BJ (cell line): ENCODE measurements around the gene PFKFB4. TPM values are rescaled to one million over a fixed set of nuclear protein-coding genes. Genes with fewer than 3 reads are reported as not detected.

Source experiments
- CTCF ChIA-PET: fragments of 350-600 bp; formaldehyde crosslinking; extraction: SDS; loops from one replicate; lab custom pipeline; 2021; ENCODE audit warnings: antibody characterized with exemption, inconsistent platforms; lab: Yijun Ruan, JAX
- POLR2A ChIA-PET: fragments of 300-600 bp; sonication (Branson Sonifier 250); formaldehyde crosslinking; extraction: SDS; loops from one replicate; lab custom pipeline; 2021; ENCODE audit warnings: antibody characterized with exemption; lab: Charles Lee
- DNase-seq: peaks from one replicate; pipeline ENCODE4 v3.0.0-alpha.2; 2011; ENCODE audit warnings: low read depth
- H3K27me3 ChIP-seq: 2 replicates; pipeline ENCODE4 v1.6.0; 2011; ENCODE audit warnings: low read length; ENCODE audit not compliant: control insufficient read depth, insufficient read depth
- H3K36me3 ChIP-seq: 2 replicates; pipeline ENCODE4 v1.5.1; 2011; ENCODE audit warnings: low read length; ENCODE audit not compliant: control insufficient read depth, insufficient read depth
- H3K4me3 ChIP-seq: 2 replicates; pipeline ENCODE4 v1.5.1; 2011; ENCODE audit warnings: low read depth, mild to moderate bottlenecking, control low read depth, low read length
- CTCF ChIP-seq: IDR thresholded peaks from 2 replicates; pipeline ENCODE4 v1.5.1; 2011; ENCODE audit warnings: low read depth, mild to moderate bottlenecking, control low read depth, inconsistent platforms, low read length, moderate library complexity; ENCODE audit not compliant: insufficient read depth
- polyA plus RNA-seq: library from polyadenylated mRNA; depleted of rRNA; stranded (reverse); fragments of >200 nt; gene quantifications from 2 replicates; pipeline ENCODE4 v1.2.3, GENCODE V29; 2011

PFKFB4 gene
- polyA plus RNA-seq, 1 experiment = 12.8 TPM

GRCh38 chr3:48562367-48563095 lies 5.9 kb upstream of the PFKFB4 start:
- DNase-seq = no peak
- Histone ChIP-seq H3K36me3 (peaks cover 10% of the 10 kb centered on the region), H3K4me3 (no peak overlapping the region), H3K27me3 (no peaks in the 10 kb centered on the region)
- CTCF ChIA-PET = interaction anchor here (1.0 to 3.4 kb wide), 3 partner anchors 13 to 101 kb away, joined by 3 to 21 read pairs (median 6); partner anchors contain the start of genes CELSR3 and SLC26A6
- TF ChIP-seq CTCF = no peak
- POLR2A ChIA-PET = no interaction called here

GRCh38 chr3:48561045-48561736 lies 4.6 kb upstream of the PFKFB4 start:
- CTCF ChIA-PET = interaction anchor here (1.0 to 4.3 kb wide), 9 partner anchors 10 to 123 kb away, joined by 3 to 43 read pairs (median 6); partner anchors contain the start of genes CELSR3, COL7A1 and SLC26A6
- Histone ChIP-seq H3K27me3 (no peaks in the 10 kb centered on the region), H3K4me3 (peak overlapping the region; percentile 23; the same call in 1 of the 2 replicates), H3K36me3 (peaks cover 10% of the 10 kb centered on the region)
- POLR2A ChIA-PET = interaction anchor here (0.6 kb wide), 1 partner anchor 1566 kb away, joined by 7 read pairs; no protein-coding TSS in a partner anchor
- peak; percentile 59 for TF ChIP-seq CTCF
- DNase-seq = no peak

- ChIA-PET POLR2A (interaction anchor here (0.6 kb wide), 1 partner anchor 1566 kb away, joined by 7 read pairs; no protein-coding TSS in a partner anchor), CTCF (interaction anchor here (1.0 to 4.3 kb wide), 10 partner anchors 11 to 123 kb away, joined by 3 to 43 read pairs (median 6); partner anchors contain the start of genes CELSR3, COL7A1 and SLC26A6)
- Histone ChIP-seq H3K27me3 (no peaks in the 10 kb centered on the region), H3K4me3 (peak overlapping the region; percentile 23; the same call in 1 of the 2 replicates), H3K36me3 (peaks cover 10% of the 10 kb centered on the region)
- TF ChIP-seq CTCF = no peak
- DNase-seq = no peak
Measured at GRCh38 chr3:48560648-48561018, 4.0 kb upstream of the PFKFB4 start.

- no peak for DNase-seq
- POLR2A ChIA-PET = no interaction called here
- no peak for TF ChIP-seq CTCF
- peaks cover 7% of the 10 kb centered on the region for H3K36me3 ChIP-seq
- no peaks in the 10 kb centered on the region for H3K27me3 ChIP-seq
- no peak overlapping the region for H3K4me3 ChIP-seq
- CTCF ChIA-PET = interaction anchor here (0.6 to 4.3 kb wide), 34 partner anchors 9 to 268 kb away, joined by 3 to 43 read pairs (median 4); partner anchors contain the start of genes CELSR3, COL7A1, NCKIPSD and SLC26A6
Measured at GRCh38 chr3:48558493-48559134, 2.0 kb upstream of the PFKFB4 start.
